Measurements from ENCODE around the gene EDN3.

EDN3 gene

GRCh38 chr20:59300333-59301081, at the start of gene EDN3:
EDN3 (plus strand) TSS chr20:59300611; CDS start chr20:59300813, 202 bp downstream.
- no peak for DNase-seq (ENCODE audit: low read depth in 2 of 2)

- no peak for DNase-seq (ENCODE audit: low read depth in 2 of 2)
These were observed 47.1 kb upstream of the EDN3 start for GRCh38 chr20:59253325-59253724.

- no peak for DNase-seq (ENCODE audit: low read depth in 2 of 2)
These were observed 46.6 kb upstream of the EDN3 start for GRCh38 chr20:59253779-59254319.

- DNase-seq (ENCODE audit: low read depth in 2 of 2), result no peak
These were observed 45.2 kb upstream of the EDN3 start for GRCh38 chr20:59255256-59255655.

DNA sequence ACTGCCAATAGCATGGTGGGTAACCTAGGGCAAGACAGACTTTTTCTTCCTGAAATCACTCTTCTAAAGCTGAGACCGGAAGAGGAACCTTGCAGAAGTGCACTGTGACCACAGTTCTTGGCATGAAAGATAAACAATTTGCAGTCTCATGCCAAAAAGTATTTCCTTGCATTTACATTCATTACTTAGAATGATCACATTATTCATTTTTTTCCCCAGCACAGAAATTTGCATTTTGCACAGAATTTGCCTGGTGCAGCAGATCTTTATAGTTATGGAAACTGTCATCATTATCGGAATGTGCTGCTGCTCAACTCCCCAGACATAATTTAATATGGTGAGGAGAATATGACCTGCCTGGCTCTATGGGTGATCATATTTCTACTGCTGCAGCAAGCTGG, 42.2 kb upstream of the EDN3 start:
- DNase-seq (ENCODE audit: low read depth in 2 of 2), result no peak

- no peak for DNase-seq (ENCODE audit: low read depth in 2 of 2)
These were observed 40.5 kb upstream of the EDN3 start for GRCh38 chr20:59259946-59260345.

- DNase-seq (ENCODE audit: low read depth in 2 of 2), result no peak
These were observed 35.1 kb upstream of the EDN3 start for GRCh38 chr20:59265298-59265697.

DNA sequence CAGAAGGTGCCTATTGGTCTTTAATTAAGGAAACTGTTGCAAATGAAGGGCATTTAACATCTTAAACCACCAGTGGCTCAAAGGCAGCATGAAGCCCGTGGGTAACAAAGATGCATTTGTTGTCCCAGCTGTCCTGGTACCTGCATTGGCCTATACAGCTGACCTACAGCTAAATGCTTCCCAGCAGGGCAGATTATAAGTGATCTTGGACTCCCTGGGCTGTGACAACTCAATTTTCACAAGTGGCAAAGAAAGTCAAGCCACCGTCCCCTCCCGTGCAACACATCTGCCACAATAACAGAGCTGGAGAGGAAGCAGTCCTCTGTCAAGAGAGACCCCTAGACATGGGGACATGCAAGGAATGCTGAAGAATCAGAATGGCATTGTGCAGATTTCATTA, 31.5 kb upstream of the EDN3 start:
- no peak for DNase-seq (ENCODE audit: low read depth in 2 of 2)

DNA sequence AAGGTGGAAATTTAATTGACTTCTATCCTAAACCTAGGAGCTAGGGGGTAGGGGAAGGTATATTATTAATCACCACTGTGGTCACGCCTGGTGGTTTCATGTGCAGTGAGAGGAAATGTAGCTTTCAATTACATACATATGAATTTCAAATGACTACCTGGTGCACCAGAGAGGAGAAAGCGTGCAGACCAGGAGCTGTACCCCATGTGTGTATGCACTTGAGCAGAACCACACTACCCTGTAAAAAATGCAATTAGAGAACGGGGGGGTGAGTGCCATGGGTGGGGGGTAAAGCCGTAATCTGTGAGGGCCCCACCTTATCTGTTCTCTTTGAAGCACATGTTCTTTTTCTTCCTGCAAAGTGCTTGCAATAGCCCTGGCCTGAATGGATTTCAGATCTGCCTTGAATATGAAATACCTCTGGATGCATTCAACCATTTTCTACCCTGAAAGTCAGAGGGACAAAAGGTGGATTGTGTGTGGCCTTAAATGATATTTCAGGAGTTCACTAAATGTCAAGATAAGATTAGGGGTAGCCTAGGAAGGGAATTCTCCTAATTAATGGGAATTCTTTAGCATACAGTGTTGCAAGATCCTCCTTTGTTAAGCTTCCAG, 30.9 kb upstream of the EDN3 start:
- DNase-seq (ENCODE audit: low read depth in 2 of 2), result no peak

- no peak for DNase-seq (ENCODE audit: low read depth in 2 of 2)
These were observed 30.0 kb upstream of the EDN3 start for GRCh38 chr20:59270380-59270779.

GRCh38 chr20:59273739-59274357, 26.6 kb upstream of the EDN3 start:
- DNase-seq (ENCODE audit: low read depth in 2 of 2), result no peak

DNA sequence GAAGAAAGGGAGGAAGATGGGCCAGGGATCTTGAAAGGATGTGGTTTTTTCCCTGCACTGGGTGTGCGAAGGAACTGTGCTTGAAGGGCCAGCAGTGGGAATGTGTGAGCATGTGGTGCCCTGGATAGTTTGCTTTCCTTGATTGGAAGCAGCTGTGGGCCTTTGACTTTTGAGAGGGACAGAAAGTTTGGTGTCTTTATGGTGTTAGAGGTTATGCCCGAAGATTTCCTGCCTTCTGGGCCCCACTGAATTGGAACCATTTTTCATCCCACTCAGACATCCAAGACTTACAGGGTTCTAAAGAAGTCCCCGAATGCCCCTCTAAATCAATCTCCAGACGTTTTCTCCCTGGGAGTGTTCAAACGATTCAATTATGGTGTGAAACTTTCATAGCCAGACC, 23.5 kb upstream of the EDN3 start:
- DNase-seq (ENCODE audit: low read depth in 2 of 2), result no peak

GRCh38 chr20:59284470-59284869, 15.9 kb upstream of the EDN3 start:
- no peak for DNase-seq (ENCODE audit: low read depth in 2 of 2)

GRCh38 chr20:59289994-59290393, 10.4 kb upstream of the EDN3 start:
- DNase-seq (ENCODE audit: low read depth in 2 of 2), result no peak

GRCh38 chr20:59291740-59292383, 8.5 kb upstream of the EDN3 start:
- DNase-seq (ENCODE audit: low read depth in 2 of 2), result no peak

DNA sequence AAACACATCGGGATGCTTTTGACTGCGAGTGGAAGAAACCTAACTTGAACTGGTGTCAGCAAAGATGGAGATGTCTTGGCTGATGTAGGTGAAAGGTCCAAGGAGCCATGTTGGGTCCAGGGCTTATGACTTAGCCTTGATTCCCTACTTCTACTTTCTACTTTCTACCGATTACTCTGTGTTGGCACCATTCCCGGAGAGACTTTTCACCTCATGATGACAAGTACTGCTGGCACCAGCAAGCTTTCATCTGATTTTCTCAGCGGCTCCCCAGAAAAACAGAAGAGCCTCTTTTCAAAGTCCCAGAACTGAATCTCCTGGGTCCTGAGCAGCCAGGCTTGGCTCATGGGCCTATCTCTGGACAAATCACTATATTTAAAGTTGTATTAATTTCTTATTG, 4.9 kb upstream of the EDN3 start:
- no peak for DNase-seq (ENCODE audit: low read depth in 2 of 2)

GRCh38 chr20:59297686-59298085, 2.7 kb upstream of the EDN3 start:
- no peak for DNase-seq (ENCODE audit: low read depth in 2 of 2)

DNA sequence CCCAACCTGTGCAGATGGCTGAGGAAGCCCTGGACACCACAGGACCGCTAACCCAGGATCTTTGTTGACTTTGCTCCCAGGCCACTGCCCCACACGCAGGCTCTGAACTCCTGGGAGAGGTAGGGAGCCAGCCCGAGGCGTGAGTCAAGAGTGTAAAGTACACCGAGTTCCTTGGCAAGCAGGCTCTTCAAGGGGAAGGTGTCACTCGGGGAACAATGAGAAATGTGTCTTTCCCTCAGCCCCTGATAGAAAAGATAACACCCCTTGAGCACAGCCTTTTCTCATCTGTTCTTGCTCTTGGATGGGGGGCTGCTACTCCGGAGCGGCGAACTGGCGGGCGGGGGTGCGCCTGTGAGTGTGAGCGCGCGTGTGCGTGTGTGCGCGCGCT, 472 bp upstream of the EDN3 start:
- no peak for DNase-seq (ENCODE audit: low read depth in 2 of 2)

- no peak for DNase-seq (ENCODE audit: low read depth in 2 of 2)
These were observed 1.1 kb downstream of the EDN3 start for GRCh38 chr20:59301343-59302007.

DNA sequence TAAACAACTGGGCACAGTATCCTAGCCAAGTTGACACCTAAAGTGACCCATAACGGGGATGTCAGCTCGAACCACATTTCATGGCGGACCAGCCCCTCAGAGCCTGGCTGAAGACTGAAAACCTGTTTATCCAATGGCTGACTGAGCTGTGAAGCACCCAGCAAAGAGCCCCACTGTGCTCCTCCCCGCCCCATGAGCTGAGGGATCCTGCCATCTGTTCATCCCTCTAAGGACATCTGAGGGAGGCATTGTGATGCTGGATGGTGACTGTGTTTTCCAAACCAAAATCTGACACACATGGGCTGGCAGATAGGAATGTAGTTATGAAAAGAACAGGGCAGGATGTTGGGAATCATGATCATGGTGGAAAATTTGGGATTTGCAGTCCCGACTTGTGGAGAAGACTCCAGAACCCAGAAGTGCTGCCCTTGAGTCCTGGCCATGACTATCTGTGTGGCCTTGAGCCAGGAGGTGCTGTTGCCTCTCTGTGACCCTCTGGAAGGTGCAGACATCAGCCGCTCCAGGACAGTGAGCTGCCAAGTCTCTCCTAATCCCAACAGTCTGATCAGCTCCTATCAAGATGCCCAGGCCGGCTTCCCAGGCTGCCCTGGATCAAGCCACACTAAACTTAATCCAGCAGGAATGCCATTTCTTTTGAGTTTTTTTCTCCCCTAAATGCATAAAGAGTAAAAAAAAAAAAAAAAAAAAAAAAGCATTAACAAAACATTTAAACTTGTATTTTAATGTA, 5.7 kb downstream of the EDN3 start:
- no peak for DNase-seq (ENCODE audit: low read depth in 2 of 2)

GRCh38 chr20:59307270-59307669, 6.9 kb downstream of the EDN3 start:
- no peak for DNase-seq (ENCODE audit: low read depth in 2 of 2)

Data from stimulated activated CD4-positive, alpha-beta T cell treated with anti-CD3 and anti-CD28 coated beads, Interleukin-1b, Interleukin-23, amount 100 ng/mL, for 4 hours (primary cell).